ENCODE measurements around the gene CBX3. TPM values are rescaled to one million over a fixed set of nuclear protein-coding genes. Genes with fewer than 3 reads are reported as not detected.
"Not testable (repeated sequence)": the region's sequence is repeated elsewhere in the genome, so short reads cannot be mapped to it uniquely, and the experiment has no call there.

Gene CBX3
- polyA plus RNA-seq, 10 donors: 155 to 211 (median 180) TPM

DNA sequence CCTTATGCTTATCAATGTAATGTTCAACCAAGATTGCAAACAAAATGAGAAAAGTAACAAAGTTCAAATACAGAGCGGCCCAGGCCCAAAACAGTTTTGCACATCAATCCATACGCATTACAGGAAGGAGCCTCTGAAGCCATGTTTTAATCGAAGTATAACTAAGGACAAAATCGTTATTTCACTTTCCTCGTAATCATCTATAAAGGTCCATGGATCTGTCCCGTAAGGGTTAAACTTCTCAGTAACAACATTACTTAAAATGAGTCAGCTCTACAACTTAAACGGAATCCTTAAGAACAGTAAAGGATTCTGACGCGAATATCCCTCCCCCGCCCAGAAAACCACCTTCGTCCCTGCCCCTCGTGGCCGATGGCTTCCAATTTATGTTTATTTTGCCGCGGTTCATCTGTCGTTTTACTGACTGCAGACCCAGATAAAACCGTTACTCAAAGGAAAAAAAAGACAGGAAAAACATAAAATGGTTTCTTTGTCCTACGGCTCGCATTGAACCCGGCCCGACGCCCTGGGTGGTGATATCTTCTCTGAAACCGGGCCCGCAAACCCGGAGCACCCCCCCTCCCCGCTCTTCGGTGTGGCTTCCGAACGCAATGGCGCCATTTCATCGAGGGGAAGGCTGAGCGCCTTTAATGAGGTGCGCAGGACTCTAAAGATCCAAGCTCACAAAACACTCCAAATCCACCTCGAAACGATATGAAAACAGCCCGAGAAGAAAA, 2.1 kb upstream of the CBX3 start:
- DNase-seq: peak in 1 of 3 donors; percentile 74

DNA sequence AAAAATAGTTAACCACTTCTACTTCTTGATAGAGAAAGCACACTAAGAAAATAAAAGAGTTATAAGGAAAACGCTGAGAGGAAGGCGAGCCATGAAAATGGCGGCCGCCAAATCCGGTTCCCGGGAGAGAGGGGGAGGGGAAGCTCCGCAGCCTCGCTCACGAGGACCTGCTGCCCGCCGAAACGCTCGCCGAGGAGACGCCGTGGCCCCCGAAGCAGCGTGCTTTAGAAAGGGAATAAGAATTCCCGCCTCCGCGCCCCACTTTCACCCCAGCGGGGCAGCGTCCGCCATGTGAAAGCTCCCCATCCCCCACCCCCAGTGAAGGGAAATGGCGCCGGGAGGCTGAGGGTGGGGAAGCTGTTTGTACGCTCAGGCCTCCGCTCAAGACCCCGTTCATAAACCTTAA, 1.5 kb upstream of the CBX3 start:
- peak; percentile 68 to 94 (median 83) for DNase-seq

DNA sequence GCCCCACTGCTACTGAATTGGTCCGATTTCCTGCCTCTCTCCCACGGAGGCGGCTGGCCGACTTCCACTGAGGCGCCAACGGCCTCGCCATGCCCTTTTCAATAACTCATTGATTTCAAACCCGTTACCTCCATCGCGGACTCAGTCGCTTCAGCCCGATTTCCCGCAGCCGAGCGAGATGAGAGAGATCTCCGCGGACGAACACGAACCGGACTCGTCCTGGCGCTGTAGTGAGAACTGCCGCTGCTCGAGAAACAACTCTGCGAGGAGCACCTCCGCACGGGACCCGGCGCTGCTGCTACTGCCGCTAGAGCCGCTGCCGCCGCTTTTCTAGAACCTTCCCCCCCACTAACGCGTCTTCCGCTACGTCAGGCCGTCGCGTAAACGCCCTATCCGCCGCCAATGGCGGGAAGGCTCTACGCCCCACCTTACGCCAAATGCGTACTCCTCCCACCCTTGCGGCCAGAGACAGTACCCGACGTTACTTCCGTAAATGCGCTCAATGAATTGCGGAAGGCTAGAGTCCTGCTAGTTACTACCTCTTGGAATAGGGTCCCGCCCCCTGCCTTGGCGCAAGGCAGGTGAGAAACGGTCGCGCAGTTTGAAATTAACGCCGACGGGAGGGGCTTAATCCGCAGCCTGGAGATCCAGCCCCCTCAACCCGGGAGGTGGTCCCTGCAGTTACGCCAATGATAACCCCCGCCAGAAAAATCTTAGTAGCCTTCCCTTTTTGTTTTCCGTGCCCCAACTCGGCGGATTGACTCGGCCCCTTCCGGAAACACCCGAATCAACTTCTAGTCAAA, 900 bp upstream of the CBX3 start, which contains the start of gene HNRNPA2B1:
Gene HNRNPA2B1, minus strand, starts transcription at position 303 of the 803 bp plus-strand sequence. Its CDS starts 169 bp downstream, at position 134.
- peak; percentile 99 to 100 (median 100) for DNase-seq

DNA sequence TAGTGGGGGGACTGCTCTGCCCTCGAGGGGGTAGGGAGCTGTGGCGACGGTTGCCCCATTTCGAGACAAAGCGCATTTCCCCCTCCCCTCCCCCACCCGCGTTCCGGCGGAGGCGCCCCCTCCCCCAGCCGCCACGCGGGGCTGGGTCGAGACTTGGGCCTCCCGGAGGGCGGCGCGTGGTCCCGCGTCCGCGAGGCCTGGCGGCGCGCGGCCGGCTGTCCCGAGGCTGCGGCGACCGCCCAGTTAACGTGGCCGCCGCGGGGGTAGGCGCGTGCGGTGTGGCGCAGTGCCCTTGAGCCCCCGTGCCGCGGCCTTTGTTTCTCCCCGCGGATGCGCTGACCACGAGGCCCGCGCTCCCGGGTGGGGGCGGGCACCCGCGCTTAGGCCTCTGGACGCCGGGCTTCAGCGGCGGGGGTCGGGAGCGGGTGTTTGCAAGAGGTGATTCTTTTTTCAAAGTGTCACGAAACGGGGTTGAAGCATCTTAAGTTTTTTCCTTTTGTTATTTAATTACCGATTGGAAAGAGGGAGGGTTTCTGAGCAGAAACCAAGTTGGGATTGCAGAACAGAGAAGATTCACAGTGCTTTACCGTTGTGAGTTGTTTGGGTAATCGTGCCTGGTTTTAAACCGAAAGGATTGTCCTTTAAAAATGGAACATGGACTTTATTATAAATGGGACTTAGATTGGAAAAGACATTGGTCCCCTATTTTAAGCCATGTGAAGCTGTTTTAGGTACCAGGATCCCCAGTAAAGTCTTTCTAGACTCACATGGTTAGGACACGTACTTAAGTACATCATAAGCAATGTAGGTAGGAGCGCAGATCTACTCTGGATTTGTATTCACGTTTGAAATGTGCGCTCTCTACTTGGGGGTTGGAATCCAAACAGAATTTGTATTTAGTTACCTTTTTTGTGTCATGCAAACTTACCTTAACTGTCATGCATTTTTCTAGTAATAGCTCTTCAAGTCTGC, 760 bp downstream of the CBX3 start:
- peak; percentile 37 to 80 (median 60) for DNase-seq

DNA sequence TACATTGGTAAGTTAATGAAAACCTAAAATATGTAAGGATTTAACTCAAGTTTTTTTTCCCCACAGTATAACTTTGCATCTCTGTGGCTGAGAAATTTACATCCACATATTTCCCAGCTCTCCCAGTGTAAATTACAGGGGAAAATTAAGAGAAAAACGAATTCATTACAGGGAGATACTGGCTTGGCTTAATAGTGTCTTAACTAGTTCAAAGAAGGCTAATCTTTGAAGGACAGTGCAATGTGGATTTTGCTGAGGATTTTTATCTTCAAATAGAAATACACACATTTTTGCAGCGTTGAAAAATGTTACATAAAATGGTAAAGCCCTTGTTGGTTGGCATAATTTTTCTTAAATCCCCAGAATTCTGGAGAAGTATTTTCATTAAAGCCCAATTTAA, 1.5 kb downstream of the CBX3 start:
- no peak for DNase-seq

DNA sequence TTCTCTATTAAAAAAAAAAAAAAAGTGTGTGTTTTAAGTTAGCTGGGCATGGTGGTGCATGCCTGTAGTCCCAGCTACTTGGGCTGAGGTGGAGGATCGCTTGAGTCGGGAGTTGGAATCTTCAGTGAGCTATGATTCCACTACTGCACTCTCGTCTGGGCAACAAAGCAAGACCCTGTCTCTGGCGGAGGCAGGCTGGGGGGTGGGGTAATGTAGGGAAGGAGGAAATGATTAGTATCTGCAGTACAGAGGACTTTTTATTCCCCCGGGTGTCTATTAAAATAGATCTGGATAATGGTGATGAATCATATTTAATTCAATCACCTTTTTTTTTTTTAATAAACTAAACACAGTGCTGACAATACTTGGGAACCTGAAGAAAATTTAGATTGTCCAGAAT, 6.5 kb downstream of the CBX3 start:
- no peak for DNase-seq

DNA sequence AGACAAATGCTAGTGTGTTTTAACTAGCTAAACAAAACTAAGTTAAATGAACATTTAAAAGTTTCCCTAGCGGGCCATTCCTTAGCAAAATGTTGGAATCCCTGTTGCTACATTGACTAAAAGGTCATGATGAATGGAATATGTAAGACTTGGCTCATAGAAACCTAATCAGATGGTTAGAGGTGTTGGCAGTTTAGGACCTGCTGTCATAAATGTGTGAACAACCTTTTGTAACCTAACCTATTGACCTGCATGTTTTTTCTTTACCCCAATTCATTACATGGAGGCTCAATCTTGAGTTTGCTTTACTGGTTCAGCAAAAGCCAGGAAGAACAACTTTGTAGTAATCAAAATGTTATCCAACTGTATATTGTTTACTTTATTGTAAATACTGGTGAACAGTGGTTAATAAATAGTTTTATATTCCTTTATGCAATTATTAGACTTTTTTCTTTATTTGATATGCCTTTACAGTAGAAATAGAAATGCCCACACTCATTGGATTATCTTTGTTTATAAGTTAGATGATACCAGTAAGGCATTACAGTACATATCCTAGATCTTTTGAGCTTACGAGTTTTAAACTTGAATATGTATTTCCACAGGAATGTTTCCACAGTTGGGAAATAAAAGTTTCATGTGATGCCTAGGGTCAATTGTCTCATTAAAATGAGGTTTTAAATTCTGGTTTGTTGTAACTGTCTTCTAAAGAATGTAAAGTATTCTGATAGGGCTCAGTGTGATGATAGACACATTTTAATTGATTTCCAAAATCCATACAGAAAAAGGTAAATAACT, 11.6 kb downstream of the CBX3 start:
- no peak for DNase-seq

DNA sequence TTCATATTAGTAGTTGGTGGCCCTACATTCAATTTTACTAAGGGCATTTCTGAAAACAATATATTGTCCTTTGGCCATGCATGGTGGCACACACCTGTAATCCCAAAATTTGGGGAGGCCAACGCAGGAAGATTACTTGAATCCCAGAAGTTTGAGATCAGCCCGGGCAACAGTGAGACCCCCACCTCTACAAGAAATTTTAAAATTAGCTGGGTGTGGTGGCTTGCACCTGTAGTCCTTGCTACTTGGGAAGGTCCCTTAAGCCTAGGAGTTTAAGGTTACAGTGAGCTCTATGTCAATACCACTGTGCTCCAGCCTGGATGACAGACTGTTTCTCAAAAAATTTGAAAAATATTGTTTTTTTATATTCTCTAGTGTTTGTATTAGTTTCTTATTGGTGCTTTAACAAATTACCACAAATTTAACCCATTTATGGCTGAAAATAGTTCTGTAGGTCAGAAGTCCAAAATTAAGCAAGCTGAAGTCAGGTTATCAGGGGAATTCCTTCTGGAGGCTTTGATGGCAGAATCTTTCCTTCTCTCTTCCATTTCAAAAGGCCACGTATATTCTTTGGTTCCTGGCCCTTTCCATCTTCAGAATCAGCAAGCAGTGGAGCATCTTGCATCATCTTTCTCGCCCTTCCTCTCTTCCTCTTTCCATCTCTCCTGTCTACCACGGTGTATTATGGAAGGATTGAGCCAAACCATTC, 12.4 kb downstream of the CBX3 start:
- DNase-seq: no peak

DNA sequence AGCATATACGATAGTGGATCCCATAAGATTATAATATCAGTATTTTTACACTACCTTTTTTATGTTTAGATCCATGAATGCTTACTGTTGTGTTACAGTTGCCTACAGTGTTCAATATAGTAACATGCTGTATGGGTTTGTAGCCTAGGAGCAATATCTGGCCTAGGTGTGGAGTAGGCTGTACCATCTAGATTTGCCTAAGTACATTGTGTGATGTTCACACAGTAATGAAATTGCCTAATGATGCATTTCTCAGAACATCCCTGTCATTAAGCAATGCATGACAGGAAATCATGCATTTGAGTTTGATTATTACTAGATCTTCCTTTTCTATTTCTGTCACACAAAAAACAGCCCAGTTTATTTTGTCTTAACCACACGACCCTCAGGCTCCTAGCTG, 14.5 kb downstream of the CBX3 start:
- no peak for DNase-seq

DNA sequence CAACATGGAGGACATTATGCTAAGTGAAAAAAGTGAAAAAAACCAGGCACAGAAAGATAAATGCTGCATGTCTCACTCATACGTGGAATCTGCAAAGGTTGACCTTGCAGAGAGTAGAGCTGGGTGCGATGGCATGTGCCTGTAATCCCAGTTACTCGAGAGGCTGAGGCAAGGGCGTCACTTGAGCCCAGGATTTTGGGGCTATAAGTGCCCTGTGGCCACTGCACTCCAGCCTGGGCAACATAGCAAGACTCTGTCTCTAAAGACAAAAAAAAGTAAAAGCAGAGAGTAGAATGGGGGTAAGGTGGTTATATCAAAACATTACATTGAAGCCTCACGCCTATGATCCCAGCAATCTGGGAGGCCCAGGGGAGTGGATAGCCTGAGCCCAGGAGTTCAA, 22.8 kb downstream of the CBX3 start:
- DNase-seq: no peak

DNA sequence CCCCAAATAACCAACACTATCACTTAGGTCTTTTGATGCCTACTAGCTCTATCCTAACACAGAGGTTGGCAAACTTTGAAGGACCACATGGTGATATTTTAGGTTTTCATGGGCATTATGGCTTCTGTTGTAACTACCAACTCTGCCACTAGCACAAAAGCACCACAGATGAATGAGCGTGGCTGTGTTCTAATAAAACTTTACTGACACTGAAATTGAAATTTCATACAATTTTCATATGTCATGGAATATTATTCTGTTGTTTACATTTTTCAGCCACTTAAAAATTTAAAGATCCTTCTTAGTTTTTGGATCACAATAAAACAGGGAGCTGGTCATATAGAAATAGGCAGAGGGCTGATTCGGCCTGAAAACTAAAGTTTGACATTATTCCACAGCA, 26.4 kb downstream of the CBX3 start:
- no peak for DNase-seq

DNA sequence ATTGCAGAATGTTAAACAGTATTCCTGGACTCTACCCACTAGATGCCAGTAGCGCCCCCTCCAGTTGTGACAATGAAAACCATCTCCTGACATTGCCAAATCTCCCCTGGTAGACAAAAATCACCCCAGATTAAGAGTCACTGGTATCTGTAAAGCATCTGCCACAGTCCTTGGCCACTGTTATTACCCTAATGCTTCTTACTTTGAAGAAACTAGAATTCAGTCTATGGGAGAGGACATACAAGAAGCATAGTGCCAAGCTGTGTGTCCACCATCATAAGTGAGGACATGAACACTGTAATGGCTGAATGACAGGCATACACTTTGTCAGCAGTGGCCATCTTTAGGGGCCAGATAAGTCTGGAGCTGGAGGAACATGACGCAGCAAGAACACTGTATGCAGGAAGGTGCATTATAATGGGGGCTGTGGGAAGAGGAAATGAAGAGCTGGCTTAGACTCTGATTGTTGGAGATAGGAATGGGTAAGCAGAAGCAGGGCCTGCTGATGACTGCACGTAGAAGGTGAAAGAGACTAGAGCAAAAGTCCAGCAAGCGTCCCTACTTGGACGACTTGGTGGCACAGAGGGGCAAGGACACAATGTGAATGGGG, 32.5 kb downstream of the CBX3 start:
- no peak for DNase-seq

DNA sequence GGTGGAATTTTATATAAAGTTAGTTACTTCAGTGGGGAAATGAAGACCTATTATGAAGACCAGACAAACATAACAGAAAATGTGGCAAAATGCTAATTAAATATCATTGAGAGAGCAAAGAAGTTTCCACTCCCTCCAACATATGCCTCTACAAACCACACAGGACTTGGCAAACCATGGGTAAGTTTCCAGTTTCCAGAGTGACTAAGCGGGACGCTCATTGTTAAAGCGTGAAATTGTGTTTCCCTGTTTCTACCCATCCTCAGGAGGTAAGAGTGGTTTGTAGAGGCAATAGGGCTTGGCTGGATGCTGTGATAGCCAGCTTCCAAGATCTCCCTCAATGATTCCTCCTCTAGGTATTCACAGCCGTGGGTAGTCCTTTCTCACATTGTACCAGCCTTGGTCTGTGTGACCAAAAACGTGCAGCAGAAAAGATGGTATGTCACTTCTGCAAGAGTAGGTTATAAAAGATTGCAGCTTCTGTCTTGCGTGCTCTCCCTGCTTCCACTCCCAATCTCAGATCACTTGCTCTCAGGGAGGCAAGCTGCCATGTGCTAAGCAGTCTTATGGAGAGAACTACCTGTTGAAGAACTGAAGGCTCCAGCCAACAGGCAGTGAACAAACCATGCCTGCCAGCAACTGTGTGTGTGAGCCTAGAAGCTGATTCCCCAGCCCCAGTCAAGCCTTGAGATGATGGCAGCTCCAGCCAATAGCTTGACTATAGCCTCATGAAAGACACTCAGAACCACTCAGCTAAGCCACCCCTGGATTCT, 35.7 kb downstream of the CBX3 start:
- DNase-seq: no peak

DNA sequence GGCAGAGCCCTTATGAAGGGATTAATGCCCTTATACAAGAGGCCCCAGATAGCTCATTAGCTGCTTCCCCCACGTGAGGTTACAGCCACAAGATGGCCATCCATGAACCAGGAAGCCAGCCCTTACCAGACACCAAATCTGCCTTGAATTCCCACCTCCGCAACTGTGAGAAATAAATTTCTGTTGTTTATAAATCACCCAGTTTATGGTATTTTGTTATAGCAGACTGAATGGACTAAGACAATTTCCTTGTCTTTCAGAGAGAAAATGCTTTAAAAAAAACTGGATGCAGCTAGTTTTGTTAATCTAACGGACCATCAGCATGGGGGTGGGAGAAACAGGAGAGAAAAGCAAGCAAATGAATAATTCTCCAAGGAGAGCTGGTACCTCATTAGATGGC, 36.5 kb downstream of the CBX3 start:
- no peak for DNase-seq

DNA sequence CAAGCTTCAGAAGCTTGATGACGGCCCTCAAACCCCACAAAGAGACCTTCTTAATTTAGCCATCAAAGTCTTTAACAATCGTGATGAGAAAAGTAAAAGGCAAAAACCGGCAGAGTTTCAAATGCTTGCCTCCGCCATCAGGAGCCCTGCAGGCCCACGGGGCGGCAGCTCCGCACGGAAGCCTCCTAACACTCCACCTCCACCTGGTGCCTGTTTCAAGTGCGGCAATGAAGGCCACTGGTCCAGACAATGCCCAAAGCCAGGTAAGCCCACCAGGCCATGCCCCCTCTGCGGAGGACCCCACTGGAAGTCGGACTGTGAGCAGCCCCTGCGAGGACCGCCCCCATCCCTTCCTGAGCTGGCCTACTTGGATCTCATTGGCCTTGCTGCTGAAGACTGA, 43.6 kb downstream of the CBX3 start:
- no peak for DNase-seq

DNA sequence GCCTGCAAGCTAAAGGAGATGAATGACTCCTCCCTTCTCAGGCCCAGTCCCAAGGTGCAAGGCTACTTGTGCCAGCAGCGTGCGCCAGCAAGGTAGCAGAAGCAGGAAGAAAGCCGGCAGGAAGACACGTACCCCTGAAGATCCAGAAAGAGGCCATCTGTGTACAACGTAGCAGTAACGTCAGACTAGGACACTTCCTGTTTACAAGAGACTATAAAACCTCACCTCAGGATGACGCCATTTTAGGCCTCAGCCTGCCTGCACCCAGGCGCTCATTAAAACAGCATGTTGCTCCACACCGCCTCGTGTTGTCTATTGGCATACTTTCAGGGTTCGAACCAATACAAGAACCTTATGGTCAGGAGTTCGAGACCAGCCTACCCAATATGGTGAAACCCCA, 48.7 kb downstream of the CBX3 start:
- DNase-seq: no peak

DNA sequence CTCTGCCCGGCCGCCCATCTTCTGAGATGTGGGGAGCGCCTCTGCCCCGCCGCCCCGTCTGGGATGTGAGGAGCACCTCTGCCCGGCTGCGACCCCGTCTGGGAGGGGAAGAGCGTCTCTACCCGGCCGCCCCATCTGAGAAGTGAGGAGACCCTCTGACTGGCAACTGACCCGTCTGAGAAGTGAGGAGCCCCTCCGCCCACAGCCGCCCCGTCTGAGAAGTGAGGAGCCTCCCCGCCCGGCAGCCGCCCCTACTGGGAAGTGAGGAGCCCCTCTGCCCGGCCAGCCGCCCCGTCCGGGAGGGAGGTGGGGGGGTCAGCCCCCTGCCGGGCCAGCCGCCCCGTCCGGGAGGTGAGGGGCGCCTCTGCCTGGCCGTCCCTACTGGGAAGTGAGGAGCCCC, 60.3 kb downstream of the CBX3 start:
- DNase-seq: not testable (repeated sequence)
